HepG2 (cell line): ENCODE measurements around the gene ZBTB22. TPM values are rescaled to one million over a fixed set of nuclear protein-coding genes. Genes with fewer than 3 reads are reported as not detected.

Experiments used
- ATAD3A ChIP-seq: sonication (generic); formaldehyde crosslinking; IDR thresholded peaks from 2 replicates; pipeline ENCODE4 v1.4.0; 2020; ENCODE audit warnings: missing genetic modification reagents
- GATAD2A ChIP-seq: IDR thresholded peaks from 2 replicates; pipeline ENCODE4 v1.6.1; 2016
- HOXA5 ChIP-seq: sonication (generic); formaldehyde crosslinking; IDR thresholded peaks from 2 replicates; pipeline ENCODE4 v1.4.0; 2020; ENCODE audit warnings: missing genetic modification reagents
- ISX ChIP-seq: sonication (generic); formaldehyde crosslinking; conservative IDR thresholded peaks from 2 replicates; pipeline ENCODE4 v1.5.0; 2020; ENCODE audit warnings: missing genetic modification reagents
- KAT2B ChIP-seq: fragments of 150-350 bp; IDR thresholded peaks from 2 replicates; pipeline ENCODE4 v1.6.1; 2014; ENCODE audit warnings: low read depth, low read length, borderline replicate concordance
- KMT2A ChIP-seq: sonication (generic); formaldehyde crosslinking; IDR thresholded peaks from 2 replicates; pipeline ENCODE4 v1.4.0; 2020; ENCODE audit warnings: missing genetic modification reagents
- MBNL3 ChIP-seq: fragments of 250-450 bp; sonication (Bioruptor Pico); conservative IDR thresholded peaks from 2 replicates; pipeline ENCODE4 v1.8.0; 2022; ENCODE audit warnings: mild to moderate bottlenecking, inconsistent platforms
- PRPF4 ChIP-seq: fragments of 200-400 bp; formaldehyde crosslinking; IDR thresholded peaks from 2 replicates; pipeline ENCODE4 v1.6.1; 2016; ENCODE audit warnings: low read length, low read depth; ENCODE audit not compliant: poor library complexity, severe bottlenecking
- PTBP1 ChIP-seq: fragments of 200-400 bp; formaldehyde crosslinking; IDR thresholded peaks from 2 replicates; pipeline ENCODE4 v1.6.1; 2018; ENCODE audit warnings: low read length, low read depth; ENCODE audit not compliant: poor library complexity, severe bottlenecking
- SOX5 ChIP-seq: IDR thresholded peaks from 2 replicates; pipeline ENCODE4 v1.6.1; 2016; ENCODE audit warnings: borderline replicate concordance
- TGIF2 ChIP-seq: IDR thresholded peaks from 2 replicates; pipeline ENCODE4 v1.6.1; 2016; ENCODE audit warnings: control low read depth, missing compliant biosample characterization
- ZEB1 ChIP-seq: IDR thresholded peaks from 2 replicates; pipeline ENCODE4 v1.6.1; 2012; ENCODE audit warnings: mild to moderate bottlenecking, low read depth, inconsistent platforms; ENCODE audit not compliant: insufficient replicate concordance
- ZNF335 ChIP-seq: sonication (generic); formaldehyde crosslinking; IDR thresholded peaks from 2 replicates; pipeline ENCODE4 v1.4.0; 2020; ENCODE audit warnings: missing genetic modification reagents
- polyA plus RNA-seq, 8 experiments: library from polyadenylated mRNA; depleted of rRNA in 3 of 8; stranded (reverse) in 7 of 8; unstranded in 1 of 8; fragments of >200 nt; fragmentation: Illumina TruSeq in 4 of 8; extraction: Trizol in 4 of 8; gene quantifications; 2 replicates each; pipeline versions ENCODE4 v1.2.1 to v1.2.3, GENCODE V29; 2011 to 2016; ENCODE audit warnings: low read depth in 4 of 8, missing spikeins in 1 of 8, mixed read lengths in 1 of 8; ENCODE audit not compliant: insufficient read depth in 1 of 8
- total RNA-seq, 5 experiments: library from RNA; depleted of rRNA; stranded (reverse); fragments of >200 nt; fragmentation: Illumina TruSeq; extraction: Trizol; gene quantifications; 2 replicates each; pipeline ENCODE4 v1.2.3, GENCODE V29; 2016; ENCODE audit warnings: low read depth in 1 of 5
- TF ChIP-seq, protein P1 (sequence below): sonication (generic); formaldehyde crosslinking; IDR thresholded peaks from 2 replicates; pipeline ENCODE4 v1.5.0; 2020; ENCODE audit warnings: mild to moderate bottlenecking, missing genetic modification reagents, borderline replicate concordance
- TF ChIP-seq, protein P2 (sequence below): sonication (generic); formaldehyde crosslinking; IDR thresholded peaks from 2 replicates; pipeline ENCODE4 v1.8.1; 2023; ENCODE audit warnings: mild to moderate bottlenecking, inconsistent platforms, moderate library complexity, missing genetic modification reagents, borderline replicate concordance
- TF ChIP-seq, protein P3 (sequence below): sonication (generic); formaldehyde crosslinking; IDR thresholded peaks from 2 replicates; pipeline ENCODE4 v1.9.0; 2022; ENCODE audit warnings: missing genetic modification reagents, mild to moderate bottlenecking, borderline replicate concordance
- TF ChIP-seq, protein P4 (sequence below): sonication (generic); formaldehyde crosslinking; IDR thresholded peaks from 2 replicates; pipeline ENCODE4 v1.5.0; 2020; ENCODE audit warnings: mild to moderate bottlenecking, missing genetic modification reagents
- TF ChIP-seq, protein P5 (sequence below): sonication (generic); formaldehyde crosslinking; conservative IDR thresholded peaks from 2 replicates; pipeline ENCODE4 v1.8.0; 2022; ENCODE audit warnings: low read depth, missing genetic modification reagents

The ZBTB22 gene
- total and polyA plus RNA-seq, 2 of the 13 experiments (the other 11 are each of a cell fraction or from before 2014, with no cell fraction given), result 8.0 to 10.6 TPM

DNA sequence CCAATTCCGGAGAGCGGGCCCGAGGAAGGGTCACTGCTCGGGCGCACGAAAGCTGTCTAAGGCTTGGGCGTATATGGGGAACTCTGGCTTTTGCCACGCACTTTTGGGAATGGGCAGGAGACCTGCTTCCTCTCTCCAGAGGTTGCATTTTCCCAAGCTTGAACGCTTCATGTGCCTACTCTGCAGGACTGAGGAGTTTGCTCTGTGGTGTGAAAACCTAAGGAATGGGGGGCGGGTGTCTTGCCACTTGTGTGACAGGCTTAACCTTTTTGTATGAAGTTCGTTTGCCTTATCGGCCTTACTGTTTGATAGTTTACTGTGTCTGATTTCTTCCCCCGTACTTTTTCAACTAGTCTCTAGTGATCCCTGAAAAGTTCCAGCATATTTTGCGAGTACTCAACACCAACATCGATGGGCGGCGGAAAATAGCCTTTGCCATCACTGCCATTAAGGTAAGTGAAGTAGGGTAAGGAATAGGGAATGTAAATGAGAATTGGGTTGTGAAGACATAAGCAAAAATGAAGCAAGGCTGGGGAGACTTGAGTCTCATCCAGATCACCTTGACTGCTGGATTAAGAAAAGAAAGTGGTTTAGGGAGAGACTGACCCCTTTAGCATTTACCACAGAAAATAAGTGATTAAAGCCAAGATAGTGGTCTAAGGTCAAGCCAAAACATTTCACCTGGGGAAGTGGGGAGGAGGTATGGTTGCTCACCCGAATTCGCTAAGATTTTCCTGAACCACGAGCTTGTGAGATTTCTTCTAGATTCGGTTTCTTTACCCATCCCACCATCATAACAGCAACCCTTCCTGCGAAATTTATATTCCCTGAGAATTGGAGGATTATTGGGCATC is 45.0 kb downstream of the ZBTB22 start (continued):
- TF ChIP-seq, protein P1, sequence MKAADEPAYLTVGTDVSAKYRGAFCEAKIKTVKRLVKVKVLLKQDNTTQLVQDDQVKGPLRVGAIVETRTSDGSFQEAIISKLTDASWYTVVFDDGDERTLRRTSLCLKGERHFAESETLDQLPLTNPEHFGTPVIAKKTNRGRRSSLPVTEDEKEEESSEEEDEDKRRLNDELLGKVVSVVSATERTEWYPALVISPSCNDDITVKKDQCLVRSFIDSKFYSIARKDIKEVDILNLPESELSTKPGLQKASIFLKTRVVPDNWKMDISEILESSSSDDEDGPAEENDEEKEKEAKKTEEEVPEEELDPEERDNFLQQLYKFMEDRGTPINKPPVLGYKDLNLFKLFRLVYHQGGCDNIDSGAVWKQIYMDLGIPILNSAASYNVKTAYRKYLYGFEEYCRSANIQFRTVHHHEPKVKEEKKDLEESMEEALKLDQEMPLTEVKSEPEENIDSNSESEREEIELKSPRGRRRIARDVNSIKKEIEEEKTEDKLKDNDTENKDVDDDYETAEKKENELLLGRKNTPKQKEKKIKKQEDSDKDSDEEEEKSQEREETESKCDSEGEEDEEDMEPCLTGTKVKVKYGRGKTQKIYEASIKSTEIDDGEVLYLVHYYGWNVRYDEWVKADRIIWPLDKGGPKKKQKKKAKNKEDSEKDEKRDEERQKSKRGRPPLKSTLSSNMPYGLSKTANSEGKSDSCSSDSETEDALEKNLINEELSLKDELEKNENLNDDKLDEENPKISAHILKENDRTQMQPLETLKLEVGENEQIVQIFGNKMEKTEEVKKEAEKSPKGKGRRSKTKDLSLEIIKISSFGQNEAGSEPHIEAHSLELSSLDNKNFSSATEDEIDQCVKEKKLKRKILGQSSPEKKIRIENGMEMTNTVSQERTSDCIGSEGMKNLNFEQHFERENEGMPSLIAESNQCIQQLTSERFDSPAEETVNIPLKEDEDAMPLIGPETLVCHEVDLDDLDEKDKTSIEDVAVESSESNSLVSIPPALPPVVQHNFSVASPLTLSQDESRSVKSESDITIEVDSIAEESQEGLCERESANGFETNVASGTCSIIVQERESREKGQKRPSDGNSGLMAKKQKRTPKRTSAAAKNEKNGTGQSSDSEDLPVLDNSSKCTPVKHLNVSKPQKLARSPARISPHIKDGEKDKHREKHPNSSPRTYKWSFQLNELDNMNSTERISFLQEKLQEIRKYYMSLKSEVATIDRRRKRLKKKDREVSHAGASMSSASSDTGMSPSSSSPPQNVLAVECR (CRISPR knock-in tag), result peak; percentile 54; the same call in 1 of the 2 replicates
- TF ChIP-seq KMT2A (CRISPR knock-in tag) (0 out of 2 replicates have a peak, but pooled peaks have one; percentile 12), PRPF4 (no peak), GATAD2A (CRISPR knock-in tag) (no peak), TGIF2 (CRISPR knock-in tag) (no peak), ZEB1 (no peak), KAT2B (no peak), ATAD3A (no peak), ISX (CRISPR knock-in tag) (no peak), SOX5 (no peak), ZNF335 (no peak), MBNL3 (0 out of 2 replicates have a peak, but pooled peaks have one; percentile 47), HOXA5 (CRISPR knock-in tag) (no peak), PTBP1 (no peak)
- TF ChIP-seq, protein P2, sequence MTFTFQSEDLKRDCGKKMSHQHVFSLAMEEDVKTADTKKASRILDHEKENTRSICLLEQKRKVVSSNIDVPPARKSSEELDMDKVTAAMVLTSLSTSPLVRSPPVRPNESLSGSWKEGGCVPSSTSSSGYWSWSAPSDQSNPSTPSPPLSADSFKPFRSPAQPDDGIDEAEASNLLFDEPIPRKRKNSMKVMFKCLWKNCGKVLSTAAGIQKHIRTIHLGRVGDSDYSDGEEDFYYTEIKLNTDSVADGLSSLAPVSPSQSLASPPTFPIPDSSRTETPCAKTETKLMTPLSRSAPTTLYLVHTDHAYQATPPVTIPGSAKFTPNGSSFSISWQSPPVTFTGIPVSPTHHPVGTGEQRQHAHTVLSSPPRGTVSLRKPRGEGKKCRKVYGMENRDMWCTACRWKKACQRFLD (CRISPR knock-in tag), result 0 out of 2 replicates have a peak, but pooled peaks have one; percentile 61
- TF ChIP-seq, protein P3, sequence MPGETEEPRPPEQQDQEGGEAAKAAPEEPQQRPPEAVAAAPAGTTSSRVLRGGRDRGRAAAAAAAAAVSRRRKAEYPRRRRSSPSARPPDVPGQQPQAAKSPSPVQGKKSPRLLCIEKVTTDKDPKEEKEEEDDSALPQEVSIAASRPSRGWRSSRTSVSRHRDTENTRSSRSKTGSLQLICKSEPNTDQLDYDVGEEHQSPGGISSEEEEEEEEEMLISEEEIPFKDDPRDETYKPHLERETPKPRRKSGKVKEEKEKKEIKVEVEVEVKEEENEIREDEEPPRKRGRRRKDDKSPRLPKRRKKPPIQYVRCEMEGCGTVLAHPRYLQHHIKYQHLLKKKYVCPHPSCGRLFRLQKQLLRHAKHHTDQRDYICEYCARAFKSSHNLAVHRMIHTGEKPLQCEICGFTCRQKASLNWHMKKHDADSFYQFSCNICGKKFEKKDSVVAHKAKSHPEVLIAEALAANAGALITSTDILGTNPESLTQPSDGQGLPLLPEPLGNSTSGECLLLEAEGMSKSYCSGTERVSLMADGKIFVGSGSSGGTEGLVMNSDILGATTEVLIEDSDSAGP, result no peak; the same call in 1 of the 2 replicates
- TF ChIP-seq, protein P4, sequence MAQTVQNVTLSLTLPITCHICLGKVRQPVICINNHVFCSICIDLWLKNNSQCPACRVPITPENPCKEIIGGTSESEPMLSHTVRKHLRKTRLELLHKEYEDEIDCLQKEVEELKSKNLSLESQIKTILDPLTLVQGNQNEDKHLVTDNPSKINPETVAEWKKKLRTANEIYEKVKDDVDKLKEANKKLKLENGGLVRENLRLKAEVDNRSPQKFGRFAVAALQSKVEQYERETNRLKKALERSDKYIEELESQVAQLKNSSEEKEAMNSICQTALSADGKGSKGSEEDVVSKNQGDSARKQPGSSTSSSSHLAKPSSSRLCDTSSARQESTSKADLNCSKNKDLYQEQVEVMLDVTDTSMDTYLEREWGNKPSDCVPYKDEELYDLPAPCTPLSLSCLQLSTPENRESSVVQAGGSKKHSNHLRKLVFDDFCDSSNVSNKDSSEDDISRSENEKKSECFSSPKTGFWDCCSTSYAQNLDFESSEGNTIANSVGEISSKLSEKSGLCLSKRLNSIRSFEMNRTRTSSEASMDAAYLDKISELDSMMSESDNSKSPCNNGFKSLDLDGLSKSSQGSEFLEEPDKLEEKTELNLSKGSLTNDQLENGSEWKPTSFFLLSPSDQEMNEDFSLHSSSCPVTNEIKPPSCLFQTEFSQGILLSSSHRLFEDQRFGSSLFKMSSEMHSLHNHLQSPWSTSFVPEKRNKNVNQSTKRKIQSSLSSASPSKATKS (CRISPR knock-in tag), result no peak
- TF ChIP-seq, protein P5, sequence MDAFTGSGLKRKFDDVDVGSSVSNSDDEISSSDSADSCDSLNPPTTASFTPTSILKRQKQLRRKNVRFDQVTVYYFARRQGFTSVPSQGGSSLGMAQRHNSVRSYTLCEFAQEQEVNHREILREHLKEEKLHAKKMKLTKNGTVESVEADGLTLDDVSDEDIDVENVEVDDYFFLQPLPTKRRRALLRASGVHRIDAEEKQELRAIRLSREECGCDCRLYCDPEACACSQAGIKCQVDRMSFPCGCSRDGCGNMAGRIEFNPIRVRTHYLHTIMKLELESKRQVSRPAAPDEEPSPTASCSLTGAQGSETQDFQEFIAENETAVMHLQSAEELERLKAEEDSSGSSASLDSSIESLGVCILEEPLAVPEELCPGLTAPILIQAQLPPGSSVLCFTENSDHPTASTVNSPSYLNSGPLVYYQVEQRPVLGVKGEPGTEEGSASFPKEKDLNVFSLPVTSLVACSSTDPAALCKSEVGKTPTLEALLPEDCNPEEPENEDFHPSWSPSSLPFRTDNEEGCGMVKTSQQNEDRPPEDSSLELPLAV (CRISPR knock-in tag), result no peak
